WERI-Rb-1 (cell line): Measurements from ENCODE around the gene GOSR2.

Source experiments
- DNase-seq: peaks from one replicate; pipeline ENCODE4 v3.0.0-alpha.2; 2020
- H3K27ac ChIP-seq: fragments of 250-450 bp; sonication (Bioruptor Pico); 2 replicates; pipeline ENCODE4 v1.5.1; 2020; ENCODE audit warnings: mild to moderate bottlenecking, moderate library complexity
- H3K27me3 ChIP-seq: fragments of 250-450 bp; sonication (Bioruptor Pico); 2 replicates; pipeline ENCODE4 v1.5.1; 2021; ENCODE audit warnings: mild to moderate bottlenecking, low read depth, moderate library complexity; ENCODE audit not compliant: insufficient read depth, severe bottlenecking
- H3K36me3 ChIP-seq: fragments of 250-450 bp; sonication (Bioruptor Pico); 2 replicates; pipeline ENCODE4 v1.5.1; 2020; ENCODE audit warnings: mild to moderate bottlenecking, moderate library complexity
- H3K4me3 ChIP-seq: 2 replicates; pipeline ENCODE4 v1.5.1; 2011; ENCODE audit warnings: low read depth, mild to moderate bottlenecking, control low read depth, low read length
- H3K9me3 ChIP-seq: fragments of 250-450 bp; sonication (Bioruptor Pico); 2 replicates; pipeline ENCODE4 v1.5.1; 2021; ENCODE audit warnings: mild to moderate bottlenecking, moderate library complexity; ENCODE audit not compliant: severe bottlenecking
- TF ChIP-seq, protein P1 (sequence below): IDR thresholded peaks from 2 replicates; pipeline ENCODE4 v1.5.1; 2011; ENCODE audit warnings: low read depth, mild to moderate bottlenecking, control low read depth, inconsistent platforms, low read length

The GOSR2 gene

DNA sequence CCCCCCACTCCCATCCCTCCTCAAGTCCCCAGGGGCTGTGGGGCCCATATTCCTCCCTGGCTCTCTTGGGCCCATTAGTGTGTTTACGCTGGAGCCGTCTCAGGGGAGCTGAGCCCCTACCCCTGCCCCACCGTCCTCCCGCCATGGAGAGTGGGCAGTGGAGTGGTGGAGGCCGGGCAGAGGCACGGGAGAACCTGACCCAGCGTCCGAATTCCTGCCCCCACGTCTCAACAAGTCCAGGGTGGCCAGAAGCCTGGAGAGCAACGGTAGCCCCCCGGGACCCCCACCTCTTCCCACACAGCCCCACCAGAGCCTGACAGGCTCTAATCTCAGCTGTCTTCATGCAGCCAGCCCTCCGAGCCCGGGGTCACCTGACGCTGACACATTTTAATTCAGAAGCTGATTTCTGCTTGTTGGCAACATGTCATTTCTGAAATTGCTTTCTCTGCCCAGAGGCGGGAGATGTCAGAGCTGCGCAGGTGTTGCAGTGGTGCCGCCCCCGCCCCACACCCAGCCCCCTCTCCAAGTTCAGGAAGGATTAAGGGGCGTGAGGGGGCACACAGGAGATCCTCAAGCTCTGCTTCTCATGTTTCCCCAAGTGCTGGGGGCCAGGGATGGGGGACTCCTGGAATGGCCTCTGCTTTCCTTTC lies 39.0 kb upstream of the GOSR2 start:
- no peak overlapping the region for H3K4me3 ChIP-seq
- H3K27me3 ChIP-seq: no peaks in the 10 kb centered on the region
- no peak for DNase-seq
- no peaks in the 10 kb centered on the region for H3K36me3 ChIP-seq
- H3K9me3 ChIP-seq: no peaks in the 10 kb centered on the region
- no peak overlapping the region for H3K27ac ChIP-seq
- TF ChIP-seq, protein P1, sequence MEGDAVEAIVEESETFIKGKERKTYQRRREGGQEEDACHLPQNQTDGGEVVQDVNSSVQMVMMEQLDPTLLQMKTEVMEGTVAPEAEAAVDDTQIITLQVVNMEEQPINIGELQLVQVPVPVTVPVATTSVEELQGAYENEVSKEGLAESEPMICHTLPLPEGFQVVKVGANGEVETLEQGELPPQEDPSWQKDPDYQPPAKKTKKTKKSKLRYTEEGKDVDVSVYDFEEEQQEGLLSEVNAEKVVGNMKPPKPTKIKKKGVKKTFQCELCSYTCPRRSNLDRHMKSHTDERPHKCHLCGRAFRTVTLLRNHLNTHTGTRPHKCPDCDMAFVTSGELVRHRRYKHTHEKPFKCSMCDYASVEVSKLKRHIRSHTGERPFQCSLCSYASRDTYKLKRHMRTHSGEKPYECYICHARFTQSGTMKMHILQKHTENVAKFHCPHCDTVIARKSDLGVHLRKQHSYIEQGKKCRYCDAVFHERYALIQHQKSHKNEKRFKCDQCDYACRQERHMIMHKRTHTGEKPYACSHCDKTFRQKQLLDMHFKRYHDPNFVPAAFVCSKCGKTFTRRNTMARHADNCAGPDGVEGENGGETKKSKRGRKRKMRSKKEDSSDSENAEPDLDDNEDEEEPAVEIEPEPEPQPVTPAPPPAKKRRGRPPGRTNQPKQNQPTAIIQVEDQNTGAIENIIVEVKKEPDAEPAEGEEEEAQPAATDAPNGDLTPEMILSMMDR: no peak

DNA sequence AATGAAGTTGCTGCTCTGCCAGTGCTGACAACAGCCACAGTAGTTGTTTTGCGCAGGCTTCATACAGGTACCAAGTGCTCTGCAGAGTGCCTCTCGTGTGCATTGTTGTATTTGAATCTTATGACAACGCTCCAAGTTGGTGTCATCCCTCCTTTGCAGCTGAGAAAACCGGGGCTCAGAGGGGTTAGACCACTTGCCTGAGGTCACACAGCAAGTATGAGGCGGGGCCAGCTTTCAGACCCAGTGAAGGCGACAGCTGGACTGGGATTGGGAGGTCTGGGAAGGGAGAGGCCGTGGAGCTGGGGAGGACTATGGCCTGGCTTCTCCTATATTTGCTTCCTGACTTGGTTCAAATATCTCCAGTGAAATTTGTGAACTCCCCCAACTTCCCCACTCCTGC lies 38.4 kb upstream of the GOSR2 start:
- Histone ChIP-seq H3K27me3 (no peaks in the 10 kb centered on the region), H3K27ac (no peak overlapping the region)
- TF ChIP-seq, protein P1: no peak

DNA sequence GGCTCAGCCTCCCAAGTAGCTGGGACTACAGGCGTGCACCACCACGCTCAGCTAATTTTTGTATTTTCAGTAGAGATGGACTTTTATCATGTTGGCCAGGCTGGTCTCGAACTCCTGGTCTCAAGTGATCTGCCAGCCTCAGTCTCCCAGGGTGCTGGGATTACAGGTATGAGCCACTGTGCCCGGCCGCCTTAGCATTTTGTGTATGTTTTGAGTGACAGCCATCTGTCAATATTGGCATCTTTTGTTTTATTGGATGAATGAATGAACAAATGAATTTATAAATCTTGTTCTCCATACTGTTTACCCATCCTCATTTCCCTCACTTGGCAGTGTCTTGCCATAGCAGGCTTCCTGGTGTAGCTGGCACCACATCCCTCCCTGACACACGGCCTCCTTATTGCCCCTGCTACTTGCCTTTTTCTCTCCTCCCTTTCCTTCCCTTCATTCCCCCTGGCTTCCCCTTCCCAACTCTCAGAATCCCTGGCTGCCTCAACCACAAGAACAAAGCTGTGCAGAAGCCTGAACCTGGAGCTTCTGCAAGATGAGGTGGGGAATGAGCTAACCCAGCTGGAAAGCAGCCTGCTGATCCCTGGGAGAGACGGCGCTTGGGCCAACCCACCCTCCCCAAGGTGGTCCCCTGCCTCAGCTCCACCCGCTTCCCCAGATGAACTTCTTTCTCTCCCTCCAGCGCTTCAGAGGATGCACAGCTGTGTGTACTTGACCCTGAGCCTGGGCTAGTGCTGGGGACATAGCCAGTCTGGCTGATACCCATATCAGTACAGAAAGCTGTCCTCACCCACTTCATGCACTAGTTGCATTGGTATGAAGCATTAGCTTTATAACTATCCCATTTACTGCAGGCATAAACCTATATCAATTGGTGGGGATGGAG lies 37.3 kb upstream of the GOSR2 start:
- Histone ChIP-seq H3K4me3 (no peak overlapping the region), H3K36me3 (no peaks in the 10 kb centered on the region), H3K9me3 (no peaks in the 10 kb centered on the region), H3K27me3 (no peaks in the 10 kb centered on the region), H3K27ac (no peak overlapping the region)
- DNase-seq: no peak
- TF ChIP-seq, protein P1: no peak

More for the DNA sequence above, 38.4 kb upstream of the GOSR2 start:
- no peaks in the 10 kb centered on the region for H3K36me3 ChIP-seq
- DNase-seq: no peak
- no peak overlapping the region for H3K4me3 ChIP-seq
- H3K9me3 ChIP-seq: no peaks in the 10 kb centered on the region

DNA sequence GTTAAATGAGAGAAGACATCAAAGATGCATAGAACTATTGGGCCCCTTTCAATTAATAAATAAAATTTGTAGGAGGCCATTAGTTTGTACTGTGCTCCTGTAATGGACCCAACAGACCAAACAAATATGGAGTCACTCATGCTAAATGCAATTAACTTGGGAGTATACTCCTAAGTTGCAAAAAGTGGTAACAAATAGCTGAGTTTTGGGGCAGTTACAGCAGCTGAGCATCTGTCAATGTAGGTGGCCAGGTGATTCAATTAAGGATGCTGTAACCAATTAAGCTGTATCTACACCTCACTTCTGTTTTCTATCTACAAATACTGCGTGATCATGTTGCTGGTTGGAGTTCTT lies 36.7 kb upstream of the GOSR2 start:
- no peak for DNase-seq

DNA sequence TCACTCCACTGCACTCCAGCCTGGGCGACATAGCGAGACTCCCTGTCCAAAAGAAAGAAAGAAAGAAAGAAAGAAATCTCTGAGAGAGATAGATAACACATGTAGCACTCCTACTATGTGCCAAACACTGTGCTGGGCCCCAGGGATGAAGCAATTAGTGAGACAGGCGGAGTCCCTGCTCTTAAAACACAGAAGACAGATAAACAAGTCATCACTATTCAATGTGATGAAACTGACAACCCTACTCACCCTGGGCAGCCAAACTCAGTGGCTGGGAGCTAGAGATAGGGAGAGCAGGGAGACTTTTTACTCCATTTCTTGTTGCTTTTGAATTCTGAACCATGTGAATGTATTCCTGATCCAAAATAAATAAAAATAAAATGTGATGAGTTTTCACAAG lies 35.2 kb upstream of the GOSR2 start:
- no peaks in the 10 kb centered on the region for H3K9me3 ChIP-seq
- DNase-seq: no peak
- no peak overlapping the region for H3K27ac ChIP-seq
- TF ChIP-seq, protein P1: no peak
- H3K27me3 ChIP-seq: no peaks in the 10 kb centered on the region
- no peak overlapping the region for H3K4me3 ChIP-seq
- no peaks in the 10 kb centered on the region for H3K36me3 ChIP-seq

More for the DNA sequence above, 36.7 kb upstream of the GOSR2 start:
- Histone ChIP-seq H3K27ac (no peak overlapping the region), H3K36me3 (no peaks in the 10 kb centered on the region), H3K27me3 (no peaks in the 10 kb centered on the region), H3K4me3 (no peak overlapping the region), H3K9me3 (no peaks in the 10 kb centered on the region)
- TF ChIP-seq, protein P1: no peak
